ENCODE data around the gene MSRB3. TPM values are rescaled to one million over a fixed set of nuclear protein-coding genes. Genes with fewer than 3 reads are reported as not detected.

MSRB3 gene
- total and polyA plus RNA-seq, 10 of the 15 experiments (the other 5 are each of a cell fraction or from before 2014, with no cell fraction given): 0.07 to 2.7 (median 1.3) TPM

- ChIA-PET POLR2A (no interaction called here), SMC1A (ENCODE audit: uncharacterized antibody, unreplicated experiment) (no interaction called here), RAD21 (ENCODE audit: unreplicated experiment) (no interaction called here), CTCF (no interaction called here)
- ATAC-seq (no peak), FAIRE-seq (no peak), DNase-seq (ENCODE audit: low read depth, low spot score) (no peak)
- BruUV-seq (replicated peaks): no TSS peak
- intact Hi-C loops (cut with micrococcal nuclease; ENCODE audit: unreplicated experiment): no loop called here
- no peak overlapping the region for H3K9ac ChIP-seq (ENCODE audit: control insufficient read depth, insufficient read depth, low read length)
- H3K36me3 ChIP-seq (ENCODE audit: control insufficient read depth in 2 of 2, insufficient read depth in 2 of 2, low read length in 1 of 2): no peaks in the 10 kb centered on the region
- no peaks in the 10 kb centered on the region for H4K20me1 ChIP-seq (ENCODE audit: control insufficient read depth, insufficient read depth)
- H3K79me2 ChIP-seq (ENCODE audit: control insufficient read depth, insufficient read depth, low read length): no peaks in the 10 kb centered on the region
- no peaks in the 10 kb centered on the region for H3K4me1 ChIP-seq (ENCODE audit: control insufficient read depth, insufficient read depth, low read length)
- H3K27ac ChIP-seq (ENCODE audit: control insufficient read depth, insufficient read depth): no peak overlapping the region
- WGBS (ENCODE audit: insufficient coverage, insufficient replicate concordance, low lambda C conversion rate, missing lambda C conversion rate): 37% methylated on average over 7 of the region's 7 CpGs
- H3K4me3 ChIP-seq: no peak overlapping the region
- in situ Hi-C loops (cut with MboI): no loop called here
- peaks cover 3 to 5% of the 10 kb centered on the region in 2 experiments for H3K27me3 ChIP-seq (replicated peaks in 1 of 2; ENCODE audit: control insufficient read depth in 2 of 2, insufficient read depth in 2 of 2, low read length in 1 of 2)
- no peak overlapping the region for H3K4me2 ChIP-seq (ENCODE audit: control insufficient read depth, insufficient read depth)
- TF ChIP-seq PML (IDR thresholded peaks at IDR 0.05; ENCODE audit: low read length) (no peak), SREBF1 (IDR thresholded peaks at IDR 0.05; ENCODE audit: low read length) (no peak), ZBED1 (IDR thresholded peaks at IDR 0.05; ENCODE audit: borderline replicate concordance) (no peak), TBL1XR1 (IDR thresholded peaks at IDR 0.05; ENCODE audit: low read depth, low read length) (no peak), NFXL1 (IDR thresholded peaks at IDR 0.05; ENCODE audit: borderline replicate concordance) (no peak), SIX5 (IDR thresholded peaks at IDR 0.05; ENCODE audit: low read depth, low read length, severe bottlenecking) (no peak), GABPA (IDR thresholded peaks at IDR 0.05; ENCODE audit: low read depth) (no peak)
- H3K9me3 ChIP-seq (replicated peaks; ENCODE audit: control insufficient read depth, insufficient read depth, low read length): no peaks in the 10 kb centered on the region
- no peak overlapping the region for H2AFZ ChIP-seq (ENCODE audit: control insufficient read depth, low read depth, low read length)
These were observed 3.7 kb upstream of the MSRB3 start for GRCh38 chr12:65274602-65275272.

GRCh38 chr12:65275627-65276026, 2.9 kb upstream of the MSRB3 start:
- FAIRE-seq (no peak), ATAC-seq (no peak), DNase-seq (ENCODE audit: low read depth, low spot score) (no peak)
- Histone ChIP-seq H2AFZ (ENCODE audit: control insufficient read depth, low read depth, low read length) (no peak overlapping the region), H3K4me2 (ENCODE audit: control insufficient read depth, insufficient read depth) (no peak overlapping the region), H3K9me3 (replicated peaks; ENCODE audit: control insufficient read depth, insufficient read depth, low read length) (no peaks in the 10 kb centered on the region), H3K27ac (ENCODE audit: control insufficient read depth, insufficient read depth) (no peak overlapping the region), H3K27me3 (replicated peaks in 1 of 2; ENCODE audit: control insufficient read depth in 2 of 2, insufficient read depth in 2 of 2, low read length in 1 of 2) (peaks cover 3 to 7% of the 10 kb centered on the region in 2 experiments), H3K4me1 (ENCODE audit: control insufficient read depth, insufficient read depth, low read length) (no peaks in the 10 kb centered on the region), H3K79me2 (ENCODE audit: control insufficient read depth, insufficient read depth, low read length) (no peaks in the 10 kb centered on the region), H3K9ac (ENCODE audit: control insufficient read depth, insufficient read depth, low read length) (no peak overlapping the region), H4K20me1 (ENCODE audit: control insufficient read depth, insufficient read depth) (no peaks in the 10 kb centered on the region), H3K4me3 (no peak overlapping the region), H3K36me3 (ENCODE audit: control insufficient read depth in 2 of 2, insufficient read depth in 2 of 2, low read length in 1 of 2) (no peaks in the 10 kb centered on the region)
- 68% methylated on average over 3 of the region's 3 CpGs for WGBS (ENCODE audit: insufficient coverage, insufficient replicate concordance, low lambda C conversion rate, missing lambda C conversion rate)
- ChIA-PET SMC1A (ENCODE audit: uncharacterized antibody, unreplicated experiment) (no interaction called here), CTCF (interaction anchor here (0.5 kb wide), 1 partner anchor 222 kb away, joined by 3 read pairs; no protein-coding TSS in a partner anchor), POLR2A (no interaction called here), RAD21 (ENCODE audit: unreplicated experiment) (no interaction called here)
- in situ Hi-C loops (cut with MboI): no loop called here
- intact Hi-C loops (cut with micrococcal nuclease; ENCODE audit: unreplicated experiment): no loop called here
- no TSS peak for BruUV-seq (replicated peaks)
- no peak for TF ChIP-seq ZBTB4 (CRISPR knock-in tag; IDR thresholded peaks at IDR 0.05)
- no peak for TF ChIP-seq ZNF687 (IDR thresholded peaks at IDR 0.05)

All from GM12878 (cell line).